ENCODE measurements around the gene AOX1.
"Not testable (repeated sequence)": the region's sequence is repeated elsewhere in the genome, so short reads cannot be mapped to it uniquely, and the experiment has no call there.

Gene AOX1

DNA sequence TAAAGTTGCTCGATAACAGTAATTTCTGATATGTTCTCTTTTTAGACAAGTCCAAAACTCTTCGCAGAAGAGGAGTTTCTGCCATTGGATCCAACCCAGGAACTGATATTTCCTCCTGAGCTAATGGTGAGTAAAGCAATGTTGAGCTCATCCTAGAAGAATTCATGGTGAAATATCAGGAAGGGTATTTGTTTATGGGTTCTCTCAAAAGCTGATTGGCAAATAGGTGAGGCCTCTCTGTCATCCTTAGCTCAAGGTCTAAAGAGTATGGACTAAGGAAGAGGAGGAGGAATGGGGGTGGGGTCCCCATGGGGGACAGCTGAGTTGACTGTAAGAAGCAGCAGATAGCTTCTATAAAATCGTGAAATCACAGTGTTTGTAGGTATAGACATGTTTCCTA is 18.2 kb downstream of the AOX1 start:
- DNase-seq, result no peak

DNA sequence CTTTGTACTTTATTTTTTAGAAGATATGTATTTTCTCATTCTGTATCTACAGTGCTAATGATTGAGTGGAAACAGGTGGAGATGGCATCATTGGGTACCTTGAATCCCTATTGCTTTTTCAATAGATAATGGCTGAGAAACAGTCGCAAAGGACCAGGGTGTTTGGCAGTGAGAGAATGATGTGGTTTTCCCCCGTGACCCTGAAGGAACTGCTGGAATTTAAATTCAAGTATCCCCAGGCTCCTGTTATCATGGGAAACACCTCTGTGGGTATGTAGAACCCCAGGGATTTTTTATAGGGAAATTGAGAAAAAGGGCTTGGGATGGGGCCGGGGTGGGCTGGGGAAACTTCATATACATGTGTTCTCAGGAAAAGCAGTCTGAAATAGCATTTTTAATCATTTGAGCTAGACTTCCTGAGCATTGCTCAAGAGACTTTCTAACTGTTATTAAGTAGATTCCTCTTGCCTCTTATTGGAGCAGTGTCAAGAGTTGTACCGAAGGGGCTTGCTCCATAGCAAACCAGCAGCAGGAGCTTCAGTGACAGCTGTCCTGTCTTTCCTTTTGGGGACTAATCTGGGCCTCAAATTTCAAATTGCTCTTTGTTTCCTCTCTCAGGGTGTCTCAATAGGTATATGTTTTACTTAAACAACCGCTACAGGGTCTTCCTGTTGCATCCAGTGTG is 18.9 kb downstream of the AOX1 start:
- DNase-seq, result no peak

DNA sequence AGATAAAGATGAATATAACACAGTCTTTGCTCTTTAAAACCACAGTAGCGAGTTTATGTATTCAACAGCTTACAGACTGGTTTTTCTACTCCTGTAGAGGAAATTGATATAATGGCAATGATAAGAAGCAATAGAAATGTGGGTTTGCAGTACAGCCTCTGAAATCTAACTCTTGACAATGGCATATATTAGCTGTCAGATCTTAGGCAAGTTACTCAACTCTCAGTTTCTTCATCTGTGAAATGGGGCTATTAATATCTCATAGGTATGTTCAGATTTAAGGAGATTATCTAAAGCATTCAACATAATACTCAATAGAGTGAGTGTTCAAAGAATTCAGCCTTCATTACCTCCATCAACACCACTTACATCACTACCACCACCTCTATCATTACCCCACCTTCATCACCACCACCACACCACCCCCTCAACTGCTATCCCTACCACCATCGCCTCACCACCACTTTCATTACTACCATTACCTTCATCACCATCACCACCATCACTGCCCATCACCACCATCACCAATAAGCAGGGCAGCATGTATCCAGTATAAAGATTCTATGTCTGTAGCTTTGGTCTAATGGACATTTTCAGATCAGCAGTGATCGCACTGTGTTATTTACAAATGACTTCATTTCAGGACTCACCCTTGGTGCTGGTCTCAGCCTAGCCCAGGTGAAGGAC is 22.7 kb downstream of the AOX1 start:
- DNase-seq, result no peak

DNA sequence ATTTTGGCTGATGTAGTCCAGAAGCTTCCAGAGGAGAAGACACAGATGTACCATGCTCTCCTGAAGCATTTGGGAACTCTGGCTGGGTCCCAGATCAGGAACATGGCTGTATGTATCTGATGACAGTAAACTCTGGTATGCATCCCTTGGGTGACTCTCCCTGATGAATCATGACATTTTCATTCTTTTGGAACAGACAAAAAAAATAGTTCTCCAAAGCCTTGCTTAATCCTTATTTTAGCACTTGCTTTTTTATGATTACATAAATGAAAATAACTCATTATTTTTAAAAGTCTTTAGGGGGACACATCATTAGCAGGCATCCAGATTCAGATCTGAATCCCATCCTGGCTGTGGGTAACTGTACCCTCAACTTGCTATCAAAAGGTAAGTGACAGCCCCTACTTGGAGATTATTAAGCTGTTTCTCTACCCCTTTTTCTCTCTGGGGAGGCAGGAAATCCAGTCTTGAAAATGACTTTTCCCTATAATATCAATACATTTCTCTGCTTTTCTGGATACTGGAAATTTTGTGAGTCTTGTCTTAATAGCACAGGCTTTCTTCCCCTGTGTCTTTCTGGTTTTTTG is 23.3 kb downstream of the AOX1 start:
- DNase-seq, result no peak

DNA sequence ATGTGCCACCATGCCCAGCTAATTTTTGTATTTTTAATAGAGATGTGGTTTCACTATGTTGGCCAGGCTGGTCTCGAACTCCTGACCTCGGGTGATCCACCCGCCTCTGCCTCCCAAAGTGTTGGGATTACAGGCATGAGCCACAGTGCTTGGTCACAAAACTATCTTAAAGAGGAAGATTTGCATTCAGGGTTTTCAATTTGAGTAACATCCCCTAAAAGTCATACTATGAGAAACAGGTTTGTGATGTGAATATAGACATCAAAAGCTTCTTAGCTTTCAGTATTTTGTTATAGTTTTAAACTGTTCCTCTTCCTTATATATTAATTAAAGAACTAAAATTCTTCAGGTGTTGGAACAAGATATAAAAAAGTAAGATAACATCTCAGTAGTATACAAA is 24.4 kb downstream of the AOX1 start:
- DNase-seq, result not testable (repeated sequence)

DNA sequence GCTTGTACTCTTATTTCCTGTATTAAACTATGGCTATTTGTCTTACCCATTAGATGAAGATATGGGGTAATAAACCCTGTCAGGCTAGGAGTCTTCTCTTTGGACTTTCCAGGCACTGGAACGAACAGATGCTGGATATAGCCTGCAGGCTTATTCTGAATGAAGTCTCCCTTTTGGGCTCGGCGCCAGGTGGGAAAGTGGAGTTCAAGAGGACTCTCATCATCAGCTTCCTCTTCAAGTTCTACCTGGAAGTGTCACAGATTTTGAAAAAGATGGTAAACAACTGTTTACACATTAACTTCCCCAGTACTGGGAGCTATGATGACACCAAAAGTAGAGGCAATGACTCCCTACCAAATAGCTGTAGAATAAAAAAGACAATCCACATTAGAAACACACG is 27.9 kb downstream of the AOX1 start:
- no peak for DNase-seq

DNA sequence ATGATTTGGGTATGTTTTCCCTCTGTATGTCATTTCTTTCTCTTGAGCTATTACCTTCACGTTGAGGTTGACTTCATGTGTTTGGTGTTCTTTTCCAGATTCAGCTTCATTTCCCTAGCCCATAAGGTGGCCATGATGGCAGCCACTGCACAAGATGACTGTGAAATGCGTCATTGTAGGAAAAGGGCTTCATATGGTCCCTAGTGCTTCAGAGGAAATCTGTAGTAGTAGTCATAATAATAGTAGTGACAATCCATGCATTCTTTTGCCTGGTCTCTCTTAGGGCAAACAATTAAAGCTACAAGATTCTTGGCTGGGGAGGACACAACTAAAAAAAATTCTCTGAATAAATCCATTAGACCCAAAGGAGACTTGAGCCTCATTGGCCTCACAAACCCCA is 28.4 kb downstream of the AOX1 start:
- no peak for DNase-seq

DNA sequence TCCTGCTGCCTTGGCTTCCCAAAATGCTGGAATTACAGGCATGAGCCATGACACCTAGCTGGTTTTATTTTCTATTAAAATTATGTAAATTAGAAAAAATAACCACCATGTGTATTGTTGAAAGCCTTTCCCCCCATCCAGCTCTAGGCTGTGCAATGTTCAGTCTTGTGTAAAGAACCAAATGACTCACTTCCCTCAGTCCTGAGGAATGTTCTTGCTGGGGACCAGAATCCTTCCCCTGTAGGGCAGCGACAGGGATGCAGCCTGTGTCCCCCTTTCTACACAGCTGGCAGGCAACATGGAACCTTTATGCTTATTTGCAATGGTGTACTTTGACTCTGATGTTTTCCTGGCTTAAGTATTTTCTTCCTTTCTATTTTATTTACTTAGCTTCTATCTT is 29.4 kb downstream of the AOX1 start:
- DNase-seq, result no peak

DNA sequence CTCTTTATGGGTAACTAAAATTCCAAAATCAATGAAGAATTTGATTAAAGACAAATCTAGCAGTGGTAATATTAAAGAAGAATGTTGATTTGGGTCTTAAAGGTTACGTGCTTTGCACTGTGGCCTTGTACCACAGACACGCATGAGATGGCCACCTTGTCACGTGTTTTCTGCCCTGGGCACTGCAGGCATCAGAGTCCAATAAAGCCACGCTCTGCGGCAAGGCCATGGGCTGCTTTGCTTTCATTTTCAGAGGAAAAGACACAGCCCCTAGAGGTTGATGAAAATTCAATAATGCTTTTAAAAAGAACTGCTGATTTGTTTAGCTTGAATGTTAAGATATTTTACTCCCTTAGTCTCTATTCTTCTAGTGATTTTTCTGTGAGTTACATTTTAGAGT is 30.4 kb downstream of the AOX1 start:
- DNase-seq, result no peak

DNA sequence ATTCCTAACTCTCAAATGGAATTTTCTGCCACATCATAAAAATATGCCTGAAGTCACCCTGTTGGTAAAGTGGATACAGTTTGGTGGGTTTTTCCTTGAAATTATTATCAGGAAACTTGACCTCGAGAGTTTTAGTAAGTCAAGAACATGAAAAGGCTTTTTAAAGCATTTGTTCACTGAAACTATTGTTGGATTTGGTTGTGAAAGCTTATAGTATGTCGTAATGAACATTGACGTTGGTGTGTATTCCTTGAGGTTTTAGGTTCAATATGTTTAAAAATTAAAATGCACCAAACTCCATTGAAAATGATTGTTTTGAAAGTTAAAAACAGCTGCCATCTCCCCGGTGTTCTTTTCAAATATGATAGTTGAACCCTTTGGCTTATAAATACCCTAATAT is 30.8 kb downstream of the AOX1 start:
- DNase-seq, result no peak

DNA sequence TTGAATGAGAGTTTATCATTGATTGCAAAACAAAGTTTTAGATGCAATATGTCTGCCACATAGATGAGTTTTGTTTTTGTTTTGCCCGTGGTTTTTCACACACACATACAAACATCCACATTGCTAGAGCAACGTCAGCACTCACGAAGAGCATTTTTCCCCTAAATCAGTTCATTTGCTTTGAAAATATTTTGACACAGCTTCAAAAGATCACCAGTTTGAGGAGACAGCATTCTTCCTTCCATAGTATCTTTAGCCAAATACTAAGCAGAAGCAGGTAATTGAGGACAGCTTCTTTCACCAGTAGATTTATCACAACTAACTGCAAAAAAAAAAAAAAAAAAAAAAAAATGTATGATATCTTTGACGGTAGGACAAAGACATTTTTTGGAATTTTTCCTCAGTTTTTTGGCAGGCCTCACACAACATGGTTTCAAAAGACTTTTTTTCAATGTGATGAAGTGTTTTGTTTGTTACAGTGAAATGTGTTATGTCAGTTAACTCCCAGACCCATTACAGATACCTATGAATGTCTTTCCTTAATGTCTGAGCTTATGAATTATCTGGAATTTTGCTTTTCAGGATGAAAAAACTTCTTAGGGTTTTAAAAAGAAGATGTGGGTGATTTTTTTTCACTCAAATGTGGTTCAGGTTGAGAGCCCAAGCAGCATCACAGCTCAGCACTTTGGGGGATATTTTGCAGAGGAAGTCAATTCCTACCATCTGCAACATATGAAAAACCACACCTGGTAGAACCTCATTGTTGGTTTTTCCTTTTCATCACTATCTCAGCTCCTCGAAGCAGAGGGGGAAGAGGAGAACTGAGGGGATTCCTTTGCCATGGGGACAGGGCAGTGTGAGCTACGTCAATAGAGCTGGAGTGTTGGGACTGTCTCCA is 31.6 kb downstream of the AOX1 start:
- no peak for DNase-seq

DNA sequence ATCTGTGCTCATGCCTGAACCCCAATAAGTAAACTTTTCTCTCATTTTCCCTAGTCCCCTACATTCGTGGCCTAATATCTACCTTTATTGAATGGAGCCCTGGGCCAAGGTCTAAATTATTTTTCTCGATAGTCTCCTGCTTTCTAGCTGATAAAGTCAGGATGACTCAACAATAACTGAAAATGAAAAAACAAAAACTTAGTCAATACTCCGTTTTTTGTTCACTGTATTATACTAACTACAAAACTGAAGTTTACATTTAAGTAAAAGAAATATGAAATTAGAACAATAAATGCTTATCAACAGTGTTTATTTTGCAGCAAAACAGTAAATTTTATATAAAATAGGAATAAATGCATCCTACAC is 32.2 kb downstream of the AOX1 start:
- DNase-seq, result no peak

DNA sequence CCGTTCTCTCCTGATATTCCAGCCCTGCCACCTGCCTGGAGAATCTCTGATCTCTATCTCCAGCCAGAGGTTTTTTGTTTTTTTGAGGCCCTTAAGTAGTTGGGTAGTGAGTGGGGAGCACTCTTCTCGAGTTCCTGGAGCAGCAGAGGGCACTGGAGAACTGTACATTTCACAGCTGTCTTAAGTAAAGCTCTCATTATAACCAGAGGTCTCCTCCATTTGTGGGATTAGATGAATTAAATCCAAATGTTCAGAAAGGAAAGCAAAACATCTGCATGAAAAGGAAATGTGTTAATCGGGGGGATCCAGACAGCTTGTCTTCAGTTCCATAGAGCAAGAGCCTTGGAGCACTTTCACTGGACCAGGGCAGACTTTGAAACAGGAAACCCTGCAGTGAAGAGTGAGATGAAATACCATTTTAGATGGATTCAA is 32.8 kb downstream of the AOX1 start:
- DNase-seq, result no peak

DNA sequence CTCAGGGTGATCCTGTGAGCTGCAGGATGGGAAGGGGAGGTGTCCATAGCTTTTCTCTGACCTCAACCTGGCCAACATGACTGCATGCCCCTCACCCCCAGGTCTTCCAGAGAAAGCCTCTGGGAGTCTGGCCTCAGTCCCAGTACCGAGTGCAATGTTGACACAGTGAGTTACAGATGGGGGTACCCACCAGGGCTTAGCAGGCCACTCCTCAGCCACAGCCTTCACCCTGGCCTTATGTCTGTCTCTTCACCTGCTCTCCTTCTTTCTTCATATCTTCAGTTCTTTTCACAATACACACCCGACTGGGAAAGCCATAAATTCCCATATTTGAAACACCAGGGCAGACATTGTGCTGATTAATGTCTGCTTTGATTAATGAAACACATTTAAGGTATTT is 33.5 kb downstream of the AOX1 start:
- no peak for DNase-seq

DNA sequence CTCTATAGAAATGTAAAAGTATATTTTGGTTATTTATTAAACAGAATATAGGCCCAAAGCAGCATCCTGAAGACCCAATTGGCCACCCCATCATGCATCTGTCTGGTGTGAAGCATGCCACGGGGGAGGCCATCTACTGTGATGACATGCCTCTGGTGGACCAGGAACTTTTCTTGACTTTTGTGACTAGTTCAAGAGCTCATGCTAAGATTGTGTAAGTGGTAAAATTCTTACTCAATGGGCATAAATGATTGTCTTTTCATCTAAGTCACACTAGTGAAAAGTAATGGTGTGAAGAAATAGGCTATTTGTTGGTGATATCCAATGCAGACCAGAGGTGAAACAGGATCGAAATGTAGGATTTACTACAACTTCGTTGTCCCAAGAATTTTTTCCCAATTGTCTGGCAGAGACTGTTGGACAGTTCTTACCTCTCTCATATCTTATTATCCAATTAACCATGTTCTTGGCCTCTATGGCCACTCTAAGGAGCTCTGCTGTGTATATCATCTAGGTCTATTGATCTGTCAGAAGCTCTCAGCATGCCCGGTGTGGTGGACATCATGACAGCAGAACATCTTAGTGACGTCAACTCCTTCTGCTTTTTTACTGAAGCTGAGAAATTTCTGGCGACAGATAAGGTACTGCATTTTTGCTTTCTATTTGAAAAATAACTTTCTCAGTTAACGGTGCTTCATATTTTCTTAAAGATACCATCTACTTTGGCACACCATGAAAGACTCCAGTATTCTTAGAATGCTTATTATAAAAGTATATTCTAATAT is 35.0 kb downstream of the AOX1 start:
- no peak for DNase-seq

DNA sequence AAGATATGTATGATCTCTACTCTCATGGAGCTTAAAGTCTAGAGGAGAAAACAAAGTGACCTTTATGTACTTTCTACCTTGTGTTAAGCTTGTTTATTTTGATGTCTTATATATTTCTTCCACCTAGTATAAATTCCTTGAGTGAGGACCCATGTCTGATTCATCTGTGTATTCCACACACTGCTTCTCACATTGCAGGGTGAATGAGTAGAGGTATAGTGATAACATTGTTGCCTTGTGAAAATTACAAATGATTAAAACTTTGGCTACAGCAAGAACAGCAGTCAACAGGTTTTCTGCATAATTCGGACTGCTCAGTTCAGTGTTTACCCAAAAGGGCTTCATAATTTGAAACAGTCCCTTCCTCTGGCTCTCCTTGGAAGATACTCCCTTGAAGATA is 36.3 kb downstream of the AOX1 start:
- DNase-seq, result no peak

DNA sequence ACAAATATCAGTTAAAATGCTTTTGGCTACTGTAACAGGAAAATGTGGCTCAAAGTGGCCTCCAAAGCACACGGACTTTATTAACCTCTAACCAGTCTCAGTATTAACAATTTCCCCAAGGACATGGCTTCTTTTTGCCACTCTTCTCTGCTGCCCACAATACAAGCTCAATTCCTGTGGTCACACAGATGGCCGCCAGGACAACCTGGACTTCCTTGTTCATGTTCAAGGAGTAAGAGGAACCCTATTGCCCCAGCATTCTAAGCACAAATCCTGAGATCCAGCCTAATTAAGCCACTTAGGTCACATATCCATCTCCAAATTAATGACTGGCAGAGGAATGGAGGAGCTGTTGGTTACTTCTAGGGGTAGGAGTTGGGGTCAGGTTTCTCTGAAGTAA is 38.2 kb downstream of the AOX1 start:
- no peak for DNase-seq

DNA sequence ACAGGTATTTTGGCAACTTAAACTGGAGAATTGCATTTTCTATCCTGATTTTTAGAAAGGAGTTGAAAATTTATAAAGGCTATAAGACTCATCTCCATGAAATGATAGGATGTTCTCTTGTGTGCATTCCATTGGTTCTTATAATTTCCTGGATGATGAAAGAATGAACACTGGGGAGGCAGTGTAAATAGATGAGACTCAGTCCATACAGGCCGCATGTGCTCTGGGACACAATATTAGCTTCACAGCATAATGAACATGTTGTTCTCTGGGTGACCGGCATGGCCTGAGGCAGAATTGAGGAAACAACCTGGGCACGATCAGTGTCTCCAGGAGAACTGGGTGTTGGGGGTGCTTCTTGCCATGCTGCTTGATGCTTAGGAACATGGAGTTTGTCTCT is 38.8 kb downstream of the AOX1 start:
- no peak for DNase-seq

DNA sequence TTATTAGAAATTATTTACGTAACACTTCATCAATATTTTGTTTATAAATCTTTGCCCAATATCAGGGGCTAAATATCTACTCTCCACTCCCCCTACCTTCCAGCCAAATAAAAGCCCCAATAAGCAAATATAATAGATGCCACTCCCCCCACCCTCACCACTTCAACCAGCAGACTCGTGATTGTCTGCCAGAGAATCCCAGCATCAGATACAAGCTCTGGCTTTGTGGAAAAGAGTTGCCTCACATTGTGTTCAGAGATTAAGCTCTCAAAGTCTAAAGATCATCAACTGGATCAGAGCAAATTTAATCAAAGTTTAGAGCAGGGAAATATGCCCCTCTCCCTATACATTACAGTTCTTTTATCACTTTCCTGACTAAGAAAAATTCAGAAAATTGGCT is 39.5 kb downstream of the AOX1 start:
- DNase-seq, result no peak

DNA sequence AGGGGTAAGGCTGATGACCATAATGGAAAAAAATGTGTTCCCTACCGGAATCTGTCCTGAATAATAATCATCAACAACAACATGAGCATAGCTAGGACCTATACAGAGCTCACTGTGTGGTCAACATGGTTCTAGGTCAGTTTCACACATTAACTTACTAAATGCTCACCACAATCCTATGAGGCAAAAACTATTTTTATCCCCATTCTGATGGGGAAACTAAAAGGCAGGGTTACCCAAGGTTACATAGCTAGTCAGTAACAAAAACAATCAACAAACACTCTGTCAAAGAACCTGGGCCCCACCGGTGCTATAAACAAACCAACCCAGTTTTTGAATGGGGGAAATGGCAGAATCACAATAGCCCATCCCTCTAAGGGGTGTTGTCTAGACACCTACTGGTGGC is 40.1 kb downstream of the AOX1 start:
- DNase-seq, result no peak

DNA sequence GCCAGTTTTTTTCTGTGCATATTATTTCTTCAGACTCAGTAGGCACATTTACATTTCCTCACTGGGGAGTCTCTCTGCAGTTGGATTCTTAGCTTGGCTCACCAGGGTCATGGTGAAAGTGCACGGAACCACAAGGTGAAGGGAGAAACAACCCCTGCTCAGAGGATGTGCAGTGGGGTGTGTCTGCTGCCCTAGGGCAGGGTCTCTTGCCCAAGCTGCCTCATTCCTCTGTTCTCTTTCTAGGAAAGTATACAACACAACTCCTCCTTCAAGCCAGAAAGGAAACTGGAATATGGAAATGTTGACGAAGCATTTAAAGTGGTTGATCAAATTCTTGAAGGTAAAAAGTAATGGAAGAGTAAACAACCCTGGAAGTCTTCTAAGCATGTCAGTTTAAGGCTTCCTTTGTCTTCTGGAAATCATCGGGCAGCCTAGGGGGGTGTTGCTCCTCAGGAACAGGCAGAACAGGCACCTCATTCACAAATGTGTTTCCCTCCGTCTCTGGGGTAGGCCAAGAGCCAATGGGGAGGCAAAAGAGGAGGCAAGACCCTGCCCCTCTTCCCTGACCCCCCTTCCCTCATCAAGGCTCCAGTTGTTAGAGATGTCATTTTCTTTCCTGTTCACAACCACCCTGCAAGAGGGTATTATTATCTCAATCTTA is 41.4 kb downstream of the AOX1 start:
- DNase-seq, result no peak

DNA sequence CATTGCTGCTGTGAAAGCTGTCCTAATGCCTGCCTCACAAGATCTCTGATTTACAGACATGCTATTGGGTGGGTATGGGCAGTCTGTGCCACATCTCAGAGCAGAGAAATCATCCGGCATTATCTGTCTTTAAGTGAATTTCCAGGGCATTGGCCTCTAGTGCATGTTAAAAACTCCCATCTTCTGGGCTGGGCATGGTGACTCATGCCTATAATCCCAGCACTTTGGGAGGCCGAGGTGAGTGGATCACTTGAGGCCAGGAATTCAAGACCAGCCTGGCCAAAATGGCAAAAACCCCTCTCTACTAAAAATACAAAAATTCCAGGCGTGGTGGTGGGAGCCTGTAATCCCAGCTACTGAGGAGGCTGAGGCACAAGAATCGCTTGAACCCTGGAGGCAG is 42.6 kb downstream of the AOX1 start:
- DNase-seq, result not testable (repeated sequence)
